ENCODE results near the gene CDK14.

Gene CDK14

GRCh38 chr7:90857603-90858002, 261.5 kb downstream of the CDK14 start:
- DNase-seq: no peak

- no peak for DNase-seq
These were observed 262.4 kb downstream of the CDK14 start for GRCh38 chr7:90858546-90858945.

- no peak for DNase-seq
These were observed 263.4 kb downstream of the CDK14 start for GRCh38 chr7:90859521-90859920.

GRCh38 chr7:90864088-90864487, 268.0 kb downstream of the CDK14 start:
- DNase-seq: no peak

- no peak for DNase-seq
These were observed 273.2 kb downstream of the CDK14 start for GRCh38 chr7:90869335-90869734.

- no peak for DNase-seq
These were observed 280.6 kb downstream of the CDK14 start for GRCh38 chr7:90876701-90877100.

- no peak for DNase-seq
These were observed 281.1 kb downstream of the CDK14 start for GRCh38 chr7:90877201-90877600.

GRCh38 chr7:90879924-90880323, 283.8 kb downstream of the CDK14 start:
- no peak for DNase-seq

GRCh38 chr7:90886416-90886815, 290.3 kb downstream of the CDK14 start:
- DNase-seq: no peak

- DNase-seq: no peak
These were observed 293.1 kb downstream of the CDK14 start for GRCh38 chr7:90889210-90889609.

- DNase-seq: no peak
These were observed 293.5 kb downstream of the CDK14 start for GRCh38 chr7:90889644-90890043.

- DNase-seq: no peak
These were observed 295.4 kb downstream of the CDK14 start for GRCh38 chr7:90891529-90891928.

- DNase-seq: no peak
These were observed 296.1 kb downstream of the CDK14 start for GRCh38 chr7:90892213-90892612.

- DNase-seq: no peak
These were observed 298.0 kb downstream of the CDK14 start for GRCh38 chr7:90894122-90894521.

- no peak for DNase-seq
These were observed 300.3 kb downstream of the CDK14 start for GRCh38 chr7:90896458-90896857.

- no peak for DNase-seq
These were observed 301.9 kb downstream of the CDK14 start for GRCh38 chr7:90897961-90898469.

- DNase-seq: peak; percentile 44 to 52
These were observed 304.7 kb downstream of the CDK14 start for GRCh38 chr7:90900628-90901356.

- no peak for DNase-seq
These were observed 307.7 kb downstream of the CDK14 start for GRCh38 chr7:90903841-90904240.

GRCh38 chr7:90910136-90910535, 314.0 kb downstream of the CDK14 start:
- no peak for DNase-seq

- no peak for DNase-seq
These were observed 320.2 kb downstream of the CDK14 start for GRCh38 chr7:90916319-90916718.

- DNase-seq: no peak
These were observed 321.4 kb downstream of the CDK14 start for GRCh38 chr7:90917539-90917938.

- no peak for DNase-seq
These were observed 322.2 kb downstream of the CDK14 start for GRCh38 chr7:90918303-90918702.

- no peak for DNase-seq
These were observed 323.7 kb downstream of the CDK14 start for GRCh38 chr7:90919816-90920215.

GRCh38 chr7:90920336-90920735, 324.2 kb downstream of the CDK14 start:
- DNase-seq: no peak

GRCh38 chr7:90923541-90923997, 327.4 kb downstream of the CDK14 start:
- DNase-seq: no peak
